SK-N-SH (cell line): ENCODE results near the gene POMC. TPM values are rescaled to one million over a fixed set of nuclear protein-coding genes. Genes with fewer than 3 reads are reported as not detected.

ENCODE experiments used
- CTCF ChIA-PET: fragments of 300-600, 350-600 bp; formaldehyde crosslinking; extraction: SDS; loops from one replicate; lab custom pipeline; 2021; lab: Yijun Ruan, JAX
- POLR2A ChIA-PET: fragments of 350-600 bp; sonication (Branson Sonifier 250); formaldehyde crosslinking; extraction: SDS; loops from one replicate; lab custom pipeline; 2020; ENCODE audit warnings: antibody characterized with exemption, inconsistent platforms; lab: Yijun Ruan, JAX
- DNase-seq: peaks from one replicate; pipeline ENCODE4 v3.0.0; 2012
- H2AFZ ChIP-seq: fragments of 200-600 bp; sonication (generic); 2 replicates; pipeline ENCODE4 v1.8.1; 2016; ENCODE audit warnings: antibody characterized with exemption, mild to moderate bottlenecking, low read depth
- H3F3A ChIP-seq: fragments of 200-600 bp; sonication (generic); replicated peaks from 2 replicates; pipeline ENCODE3; 2016; ENCODE audit warnings: antibody characterized with exemption, mild to moderate bottlenecking; ENCODE audit not compliant: insufficient read depth
- H3K27ac ChIP-seq, 2 experiments: fragments of 200-500 bp in 1 of 2; fragments of 200-600 bp in 1 of 2; sonication (Bioruptor generic) in 1 of 2; sonication (generic), shearing (Covaris generic) in 1 of 2; 2 replicates each; pipeline versions ENCODE4 v1.5.1 to v1.6.1; 2014 to 2016; ENCODE audit warnings: low read depth in 2 of 2, inconsistent platforms in 1 of 2, low read length in 1 of 2, mild to moderate bottlenecking in 1 of 2, mixed read lengths in 1 of 2
- H3K27me3 ChIP-seq: fragments of 200-600 bp; sonication (generic), shearing (Covaris generic); 2 replicates; pipeline ENCODE4 v1.6.1; 2016; ENCODE audit warnings: mixed run types; ENCODE audit not compliant: insufficient read depth
- H3K36me3 ChIP-seq, 2 experiments: fragments of 200-500 bp in 1 of 2; fragments of 200-600 bp in 1 of 2; sonication (Bioruptor generic) in 1 of 2; sonication (generic) in 1 of 2; replicated peaks in 1 of 2; 2 replicates each; pipeline versions ENCODE3 to v1.5.1; 2014 to 2016; ENCODE audit warnings: low read length in 1 of 2, mild to moderate bottlenecking in 1 of 2; ENCODE audit not compliant: insufficient read depth in 2 of 2, control insufficient read depth in 1 of 2
- H3K4me1 ChIP-seq, 2 experiments: fragments of 200-500 bp in 1 of 2; fragments of 200-600 bp in 1 of 2; sonication (Bioruptor generic) in 1 of 2; sonication (generic), shearing (Covaris generic) in 1 of 2; 2 replicates each; pipeline versions ENCODE4 v1.5.1 to v1.6.1; 2014 to 2016; ENCODE audit warnings: low read depth in 1 of 2, low read length in 1 of 2, mixed run types in 1 of 2; ENCODE audit not compliant: insufficient read depth in 2 of 2, control insufficient read depth in 1 of 2
- H3K4me2 ChIP-seq: fragments of 200-600 bp; sonication (generic), shearing (Covaris generic); 2 replicates; pipeline ENCODE4 v1.6.1; 2017; ENCODE audit warnings: mixed run types
- H3K4me3 ChIP-seq, 2 experiments: fragments of 200-500 bp in 1 of 2; fragments of 200-600 bp in 1 of 2; sonication (Bioruptor generic) in 1 of 2; sonication (generic), shearing (Covaris generic) in 1 of 2; 2 replicates each; pipeline versions ENCODE4 v1.5.1 to v1.8.1; 2014 to 2016; ENCODE audit warnings: low read depth in 2 of 2, inconsistent platforms in 1 of 2, low read length in 1 of 2, mild to moderate bottlenecking in 1 of 2, mixed read lengths in 1 of 2, moderate library complexity in 1 of 2
- H3K79me2 ChIP-seq: fragments of 200-600 bp; sonication (generic); 2 replicates; pipeline ENCODE4 v1.8.1; 2017; ENCODE audit warnings: mild to moderate bottlenecking; ENCODE audit not compliant: insufficient read depth
- H3K9ac ChIP-seq: fragments of 200-600 bp; sonication (generic); 2 replicates; pipeline ENCODE4 v1.6.1; 2017; ENCODE audit warnings: mixed run types
- H3K9me2 ChIP-seq: fragments of 200-600 bp; sonication (generic); 2 replicates; pipeline ENCODE4 v1.6.1; 2017; ENCODE audit warnings: mixed run types
- H3K9me3 ChIP-seq: fragments of 200-600 bp; sonication (generic); 2 replicates; pipeline ENCODE4 v1.6.1; 2017; ENCODE audit warnings: mixed run types, mild to moderate bottlenecking, moderate library complexity
- H4K20me1 ChIP-seq: fragments of 200-600 bp; sonication (generic); 2 replicates; pipeline ENCODE4 v1.6.1; 2017; ENCODE audit warnings: mild to moderate bottlenecking, mixed run types; ENCODE audit not compliant: insufficient read depth
- CHD2 ChIP-seq: fragments of 150-350 bp; IDR thresholded peaks from 2 replicates; pipeline ENCODE4 v1.6.1; 2018; ENCODE audit warnings: low read length; ENCODE audit not compliant: partially characterized antibody
- ELF1 ChIP-seq: IDR thresholded peaks from 2 replicates; pipeline ENCODE4 v1.4.0; 2012
- EZH2phosphoT487 ChIP-seq: fragments of 200-600 bp; sonication (generic); IDR thresholded peaks from 2 replicates; pipeline ENCODE4 v1.6.1; 2017; ENCODE audit warnings: low read depth, mixed run types, mild to moderate bottlenecking, antibody characterized with exemption, moderate library complexity, borderline replicate concordance
- FOSL2 ChIP-seq: IDR thresholded peaks from 2 replicates; pipeline ENCODE4 v1.4.0; 2012; ENCODE audit warnings: low read depth, mild to moderate bottlenecking, moderate library complexity, borderline replicate concordance
- FOXJ3 ChIP-seq: sonication (generic); formaldehyde crosslinking; IDR thresholded peaks from 2 replicates; pipeline ENCODE4 v1.5.1; 2020; ENCODE audit warnings: mild to moderate bottlenecking, missing genetic modification reagents
- FOXM1 ChIP-seq: IDR thresholded peaks from 2 replicates; pipeline ENCODE4 v1.4.0; 2012; ENCODE audit warnings: low read depth, mild to moderate bottlenecking
- GATA2 ChIP-seq: sonication (generic); formaldehyde crosslinking; IDR thresholded peaks from 2 replicates; pipeline ENCODE4 v1.5.0; 2020; ENCODE audit warnings: mild to moderate bottlenecking, missing genetic modification reagents
- JUND ChIP-seq: IDR thresholded peaks from 2 replicates; pipeline ENCODE4 v1.4.0; 2012
- MEF2A ChIP-seq: IDR thresholded peaks from 2 replicates; pipeline ENCODE4 v1.4.0; 2012; ENCODE audit warnings: low read depth, borderline replicate concordance
- MXI1 ChIP-seq: IDR thresholded peaks from 2 replicates; pipeline ENCODE4 v1.6.1; 2012; ENCODE audit warnings: mild to moderate bottlenecking, low read depth, low read length, improper control_type of control experiment
- NFIC ChIP-seq: IDR thresholded peaks from 2 replicates; pipeline ENCODE4 v1.4.0; 2012; ENCODE audit warnings: borderline replicate concordance
- NRF1 ChIP-seq: IDR thresholded peaks from 2 replicates; pipeline ENCODE4 v1.6.1; 2012; ENCODE audit warnings: low read depth, mild to moderate bottlenecking, low read length
- PBX3 ChIP-seq: IDR thresholded peaks from 2 replicates; pipeline ENCODE4; 2012
- RAD21 ChIP-seq: IDR thresholded peaks from 2 replicates; pipeline ENCODE4 v1.6.1; 2012; ENCODE audit warnings: mild to moderate bottlenecking, low read length
- RCOR1 ChIP-seq: fragments of 150-350 bp; IDR thresholded peaks from 2 replicates; pipeline ENCODE4 v1.6.1; 2017; ENCODE audit warnings: antibody characterized with exemption, low read length
- RFX5 ChIP-seq: IDR thresholded peaks from 2 replicates; pipeline ENCODE4 v1.6.1; 2012; ENCODE audit warnings: mild to moderate bottlenecking, improper control_type of control experiment, low read length
- RXRA ChIP-seq: IDR thresholded peaks from 2 replicates; pipeline ENCODE4 v1.4.0; 2012; ENCODE audit warnings: low read depth, mild to moderate bottlenecking, borderline replicate concordance
- TAF1 ChIP-seq: IDR thresholded peaks from 2 replicates; pipeline ENCODE4 v1.6.1; 2012; ENCODE audit warnings: low read depth, mild to moderate bottlenecking, low read length, moderate library complexity, borderline replicate concordance
- TEAD4 ChIP-seq: IDR thresholded peaks from 2 replicates; pipeline ENCODE4 v1.4.0; 2012; ENCODE audit warnings: mild to moderate bottlenecking, borderline replicate concordance; ENCODE audit not compliant: insufficient read depth
- USF1 ChIP-seq: IDR thresholded peaks from 2 replicates; pipeline ENCODE4 v1.4.0; 2012; ENCODE audit warnings: low read depth, borderline replicate concordance
- ZBTB33 ChIP-seq: IDR thresholded peaks from 2 replicates; pipeline ENCODE4 v1.4.0; 2012; ENCODE audit warnings: low read depth, borderline replicate concordance
- WGBS: methylation state at CpG from one replicate; pipeline ENCODE4 v1.1.6; 2017; ENCODE audit warnings: low lambda C conversion rate; 5-methylcytosine and 5-hydroxymethylcytosine counted together
- polyA plus RNA-seq, 3 experiments: library from polyadenylated mRNA; depleted of rRNA; stranded (reverse); fragments of >200 nt; gene quantifications; 2 replicates each; pipeline ENCODE4 v1.2.3, GENCODE V29; 2012

Gene POMC
- polyA plus RNA-seq, 1 of the 3 experiments (the other 2 are of a cell fraction) = not detected

DNA sequence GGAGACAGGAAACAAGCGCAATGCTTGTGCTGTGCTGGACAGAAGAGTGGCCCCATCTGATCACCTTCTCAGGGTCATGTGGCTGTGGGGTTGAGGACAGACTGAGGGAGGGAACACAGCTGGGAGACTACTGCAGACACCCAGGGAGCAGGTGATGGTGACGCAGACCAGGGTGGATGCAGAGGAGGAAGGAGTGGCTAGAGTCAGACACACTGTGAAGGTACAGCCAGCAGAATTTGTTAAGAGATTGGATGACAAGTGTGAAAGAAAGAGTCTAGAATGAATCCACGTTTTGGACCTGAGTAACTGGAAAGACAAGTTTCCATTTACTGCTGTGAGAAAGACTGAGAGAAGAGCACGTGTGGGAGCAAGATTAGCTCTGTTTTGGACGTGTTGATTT, 15.9 kb upstream of the POMC start (continued):
- TF ChIP-seq ZBTB33 (no peak), CHD2 (no peak), FOXJ3 (no peak), RFX5 (no peak), RXRA (no peak)

DNA sequence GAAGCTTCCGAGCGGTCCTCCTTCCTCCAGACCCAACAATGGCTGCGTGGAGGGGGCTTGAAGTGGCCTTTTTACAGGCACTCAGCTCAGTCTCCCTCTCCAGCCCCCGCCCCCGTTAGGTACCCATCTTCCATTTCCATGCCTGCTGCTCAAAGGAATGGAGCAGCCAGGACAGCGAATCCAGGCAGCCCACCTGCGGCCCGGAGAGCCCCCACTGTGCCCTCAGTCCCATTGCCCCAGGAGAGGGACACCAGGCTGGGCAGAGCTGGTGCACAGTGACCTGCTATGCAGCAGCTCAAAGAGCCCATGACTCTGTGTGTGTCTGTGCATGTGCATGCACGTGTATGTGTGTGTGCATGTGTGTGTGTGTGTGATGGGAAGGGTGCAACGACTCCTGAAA, 10.6 kb upstream of the POMC start:
- Histone ChIP-seq H3K9me3 (peaks cover 3% of the 10 kb centered on the region; the same call in 1 of the 2 replicates), H3K9me2 (no peaks in the 10 kb centered on the region), H3F3A (no peaks in the 10 kb centered on the region), H3K36me3 (no peaks in the 10 kb centered on the region), H3K27ac (no peak overlapping the region), H3K27me3 (peaks cover 22% of the 10 kb centered on the region), H3K4me3 (no peak overlapping the region), H3K4me2 (no peak overlapping the region), H3K4me1 (peaks cover 0 to 6% of the 10 kb centered on the region in 2 experiments; a peak in 1 of 4 replicates), H4K20me1 (no peaks in the 10 kb centered on the region), H3K9ac (no peak overlapping the region), H3K79me2 (no peaks in the 10 kb centered on the region), H2AFZ (no peak overlapping the region)
- DNase-seq = no peak
- ChIA-PET CTCF (interaction anchor here (1.1 to 4.0 kb wide), 5 partner anchors 13 to 204 kb away, joined by 4 to 29 read pairs (median 9); no protein-coding TSS in a partner anchor), POLR2A (no interaction called here)
- TF ChIP-seq TAF1 (no peak), NFIC (no peak), FOXM1 (no peak), PBX3 (no peak), NRF1 (no peak), MEF2A (no peak), RAD21 (no peak), MXI1 (no peak), FOSL2 (no peak), RCOR1 (no peak), TEAD4 (no peak), USF1 (no peak), EZH2phosphoT487 (no peak), RFX5 (no peak), GATA2 (CRISPR knock-in tag) (no peak), ELF1 (no peak), JUND (no peak)
- WGBS = 65% methylated on average over 10 of the region's 10 CpGs
